Aorta (tissue), 5 donors: ENCODE data around the gene VAMP4. TPM values are rescaled to one million over a fixed set of nuclear protein-coding genes. Genes with fewer than 3 reads are reported as not detected.
"Not testable (repeated sequence)": the region's sequence is repeated elsewhere in the genome, so short reads cannot be mapped to it uniquely, and the experiment has no call there.

ENCODE experiments used
- ATAC-seq: fragments of 200-7000 bp; cut with Tn5 transposase; one replicate; pipeline ENCODE4 v1.9.1; 2022; ENCODE audit warnings: moderate library complexity; ENCODE audit not compliant: low FRiP score
- DNase-seq, 2 donors: peaks; one replicate each; pipeline ENCODE4 v3.0.0-alpha.2; 2020
- H3K27ac ChIP-seq, 2 donors: one replicate each; pipeline ENCODE4 v1.5.1; 2013; ENCODE audit warnings: low read length in 2 of 2, mild to moderate bottlenecking in 2 of 2, moderate library complexity in 2 of 2, control low read depth in 1 of 2, inconsistent platforms in 1 of 2, low read depth in 1 of 2
- H3K27me3 ChIP-seq, 2 donors: one replicate each; pipeline ENCODE4 v1.6.1; 2013; ENCODE audit warnings: control low read depth in 1 of 2, low read length in 1 of 2, mild to moderate bottlenecking in 1 of 2, moderate library complexity in 1 of 2; ENCODE audit not compliant: insufficient read depth in 2 of 2, control insufficient read depth in 1 of 2
- H3K36me3 ChIP-seq, 2 donors: one replicate each; pipeline ENCODE4 v1.6.1; 2013; ENCODE audit warnings: control low read depth in 1 of 2, low read length in 1 of 2, mild to moderate bottlenecking in 1 of 2; ENCODE audit not compliant: insufficient read depth in 2 of 2, control insufficient read depth in 1 of 2
- H3K4me1 ChIP-seq, 2 donors: one replicate each; pipeline ENCODE4 v1.6.1; 2013; ENCODE audit warnings: low read length in 2 of 2, control low read depth in 1 of 2, mild to moderate bottlenecking in 1 of 2, moderate library complexity in 1 of 2; ENCODE audit not compliant: insufficient read depth in 2 of 2, control insufficient read depth in 1 of 2
- H3K4me3 ChIP-seq, 2 donors: one replicate each; pipeline ENCODE4 v1.5.1; 2013; ENCODE audit warnings: low read length in 2 of 2, control low read depth in 1 of 2, mild to moderate bottlenecking in 1 of 2
- H3K9me3 ChIP-seq: one replicate; pipeline ENCODE4 v1.6.1; 2013; ENCODE audit warnings: mild to moderate bottlenecking, low read length; ENCODE audit not compliant: control insufficient read depth
- WGBS, 2 donors: extraction: QIAGEN DNeasy Blood & Tissue Kit; methylation state at CpG; one replicate each; pipeline ENCODE4 v1.1.7; 2013; 5-methylcytosine and 5-hydroxymethylcytosine counted together
- intact Hi-C, 2 donors: fragments of 100-400 bp; cut with DNase I; formaldehyde crosslinking; loops; one replicate each; pipeline versions ENCODE4 v1.14.2 to v1.15.0; 2022
- polyA plus RNA-seq, 2 donors: library from polyadenylated mRNA; stranded (reverse); fragments of 200-250 nt; gene quantifications; one replicate each; pipeline ENCODE4 v1.2.3, GENCODE V29; 2013
- total RNA-seq, 2 donors: library from RNA; stranded (reverse); fragmentation: NEBNext Ultra II Directional; extraction: Animal tissue kit (Norgen Biotek cat#: 25700); gene quantifications; one replicate each; pipeline ENCODE4 v1.2.1, GENCODE V29; 2021
- donor health status: healthy with polysubstance abuse.
- donor health status: Bipolar disorder and iron deficiency.
- donor health status: DM: no; HTN: no; CAD: no.
- donor health status: DM: no; HTN: no; CAD: no.
- donor health status: DM: yes; HTN: yes; CAD: no.

The VAMP4 gene
- total and polyA plus RNA-seq, 4 donors = 22.4 to 28.7 (median 25.5) TPM

GRCh38 chr1:171727778-171728177 lies 14.1 kb downstream of the VAMP4 start:
- intact Hi-C loops = no loop called here
- Histone ChIP-seq H3K9me3 (no peaks in the 10 kb centered on the region), H3K27me3 (no peaks in the 10 kb centered on the region), H3K4me1 (peaks cover 0 to 2% of the 10 kb centered on the region in 2 donors), H3K36me3 (peaks cover 0 to 2% of the 10 kb centered on the region in 2 donors), H3K27ac (no peak overlapping the region), H3K4me3 (no peak overlapping the region)
- 86 to 87% methylated on average over 3 of the region's 3 CpGs for WGBS, 2 donors
- DNase-seq (no peak), ATAC-seq (no peak)

GRCh38 chr1:171723180-171723579 lies 18.7 kb downstream of the VAMP4 start:
- H3K36me3 ChIP-seq, intact Hi-C loops, H3K27ac ChIP-seq, ATAC-seq, H3K9me3 ChIP-seq, H3K27me3 ChIP-seq, H3K4me1 ChIP-seq, H3K4me3 ChIP-seq, DNase-seq: not testable (repeated sequence)
- 92 to 98% methylated on average over 4 of the region's 4 CpGs for WGBS, 2 donors

GRCh38 chr1:171718848-171719247 lies 23.0 kb downstream of the VAMP4 start:
- 49 to 69% methylated on average over 1 of the region's 1 CpG for WGBS, 2 donors
- H3K36me3 ChIP-seq = no peaks in the 10 kb centered on the region
- no peak for ATAC-seq
- intact Hi-C loops = loop anchor here (1.0 to 5.0 kb wide), 2 partner anchors 72 to 74 kb away; no protein-coding TSS in a partner anchor
- H3K4me1 ChIP-seq = peaks cover 0 to 5% of the 10 kb centered on the region in 2 donors
- H3K9me3 ChIP-seq = no peaks in the 10 kb centered on the region
- H3K4me3 ChIP-seq = no peak overlapping the region
- no peak for DNase-seq
- no peaks in the 10 kb centered on the region for H3K27me3 ChIP-seq
- H3K27ac ChIP-seq = no peak overlapping the region

GRCh38 chr1:171718216-171718615 lies 23.6 kb downstream of the VAMP4 start:
- Histone ChIP-seq H3K9me3 (no peaks in the 10 kb centered on the region), H3K4me1 (peaks cover 0 to 5% of the 10 kb centered on the region in 2 donors), H3K27ac (no peak overlapping the region), H3K36me3 (no peaks in the 10 kb centered on the region), H3K27me3 (no peaks in the 10 kb centered on the region), H3K4me3 (no peak overlapping the region)
- intact Hi-C loops = loop anchor here (1.0 to 5.0 kb wide), 2 partner anchors 71 to 73 kb away; no protein-coding TSS in a partner anchor
- WGBS, 2 donors = 84 to 89% methylated on average over 1 of the region's 1 CpG
- DNase-seq (no peak), ATAC-seq (no peak)

- WGBS, 2 donors = 81 to 86% methylated on average over 2 of the region's 2 CpGs
- ATAC-seq = no peak
Measured at GRCh38 chr1:171717062-171717718, 24.7 kb downstream of the VAMP4 start.

GRCh38 chr1:171716616-171717015 lies 25.2 kb downstream of the VAMP4 start:
- Histone ChIP-seq H3K27ac (no peak overlapping the region), H3K4me3 (no peak overlapping the region), H3K27me3 (no peaks in the 10 kb centered on the region), H3K9me3 (no peaks in the 10 kb centered on the region), H3K36me3 (no peaks in the 10 kb centered on the region), H3K4me1 (peaks cover 0 to 5% of the 10 kb centered on the region in 2 donors)
- no peak for ATAC-seq
- no peak for DNase-seq
- WGBS, 2 donors = 28 to 30% methylated on average over 3 of the region's 3 CpGs
- intact Hi-C loops = loop anchor here in 1 of 2 donors (5.0 kb wide), 1 partner anchor 69 kb away; no protein-coding TSS in a partner anchor

More at GRCh38 chr1:171717062-171717718, 24.7 kb downstream of the VAMP4 start:
- Histone ChIP-seq H3K4me1 (peaks cover 0 to 5% of the 10 kb centered on the region in 2 donors), H3K27me3 (no peaks in the 10 kb centered on the region), H3K36me3 (no peaks in the 10 kb centered on the region), H3K27ac (peak overlapping the region in 1 of 2 donors; percentile 28), H3K9me3 (no peaks in the 10 kb centered on the region), H3K4me3 (no peak overlapping the region)
- DNase-seq = no peak
- intact Hi-C loops = loop anchor here in 1 of 2 donors (5.0 kb wide), 1 partner anchor 70 kb away; no protein-coding TSS in a partner anchor

- Histone ChIP-seq H3K36me3 (no peaks in the 10 kb centered on the region), H3K27ac (peak overlapping the region in 1 of 2 donors; percentile 8), H3K4me1 (peaks cover 0 to 5% of the 10 kb centered on the region in 2 donors), H3K9me3 (no peaks in the 10 kb centered on the region), H3K4me3 (no peak overlapping the region), H3K27me3 (no peaks in the 10 kb centered on the region)
- 51 to 55% methylated on average over 3 of the region's 3 CpGs for WGBS, 2 donors
- intact Hi-C loops = loop anchor here in 1 of 2 donors (5.0 kb wide), 1 partner anchor 69 kb away; no protein-coding TSS in a partner anchor
- DNase-seq (no peak), ATAC-seq (peak; percentile 67)
Measured at GRCh38 chr1:171715813-171716251, 26.0 kb downstream of the VAMP4 start.

- 95 to 97% methylated on average over 1 of the region's 1 CpG for WGBS, 2 donors
- Histone ChIP-seq H3K27ac (no peak overlapping the region), H3K9me3 (no peaks in the 10 kb centered on the region), H3K4me1 (peaks cover 0 to under 1% of the 10 kb centered on the region in 2 donors), H3K27me3 (no peaks in the 10 kb centered on the region), H3K36me3 (no peaks in the 10 kb centered on the region), H3K4me3 (no peak overlapping the region)
- ATAC-seq = no peak
- intact Hi-C loops = no loop called here
- DNase-seq = no peak
Measured at GRCh38 chr1:171712341-171712740, 29.5 kb downstream of the VAMP4 start.

- intact Hi-C loops = no loop called here
- DNase-seq (no peak), ATAC-seq (no peak)
- H3K9me3 ChIP-seq = no peaks in the 10 kb centered on the region
- H3K4me3 ChIP-seq = no peak overlapping the region
- H3K4me1 ChIP-seq = no peaks in the 10 kb centered on the region
- H3K27me3 ChIP-seq = no peaks in the 10 kb centered on the region
- no peak overlapping the region for H3K27ac ChIP-seq
- no peaks in the 10 kb centered on the region for H3K36me3 ChIP-seq
- WGBS, 2 donors = 90 to 93% methylated on average over 4 of the region's 4 CpGs
Measured at GRCh38 chr1:171711643-171712042, 30.2 kb downstream of the VAMP4 start.
